ENCODE data around the gene KCNN1. TPM values are rescaled to one million over a fixed set of nuclear protein-coding genes. Genes with fewer than 3 reads are reported as not detected.

KCNN1 gene
- total and polyA plus RNA-seq, 2 donors (not counting 1 experiment from before 2014, with no cell fraction given), result under 0.01 TPM; not detected in 1

DNA sequence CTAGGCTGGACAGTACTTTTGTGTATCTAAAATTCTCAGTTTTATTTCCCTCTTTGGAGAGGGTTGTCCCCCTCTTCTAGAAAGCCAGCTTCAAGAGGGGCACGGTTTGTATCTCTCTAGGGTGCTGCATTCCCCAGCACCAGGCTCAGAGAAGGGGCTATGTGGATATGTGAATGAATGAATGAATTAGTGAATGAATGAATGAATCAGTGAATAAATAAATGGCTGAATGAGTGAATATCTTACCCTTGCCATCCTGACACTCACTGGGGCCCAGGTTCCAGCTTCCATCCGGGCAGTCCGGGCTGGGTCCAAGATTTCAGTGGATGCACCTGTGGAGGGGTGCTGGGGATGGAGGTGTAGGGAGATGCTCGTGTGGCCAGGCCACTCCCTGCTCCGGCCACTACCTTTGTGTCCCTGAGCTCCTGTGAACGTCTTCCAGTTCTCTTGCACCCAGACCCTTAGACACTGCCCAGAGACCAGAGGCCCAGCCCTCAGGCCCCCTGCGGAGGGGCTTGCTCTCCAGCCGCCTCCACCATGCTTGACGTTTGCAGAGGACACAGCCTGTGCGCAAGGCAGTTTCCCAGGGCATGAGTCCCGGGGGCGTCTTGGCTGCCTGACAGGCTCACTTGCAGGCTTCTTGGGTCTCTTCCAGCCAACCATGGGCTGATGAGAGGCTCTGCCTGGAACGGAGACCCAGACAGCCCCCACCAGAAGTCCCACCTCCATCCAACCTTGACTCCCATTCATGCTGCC is 2.8 kb upstream of the KCNN1 start:
- H4K20me1 ChIP-seq (ENCODE audit: control insufficient read depth, extremely low read depth, insufficient read depth, low read length), result no peaks in the 10 kb centered on the region
- H3K9me3 ChIP-seq (ENCODE audit: control insufficient read depth, insufficient read depth, low read depth, low read length), result no peaks in the 10 kb centered on the region
- no peaks in the 10 kb centered on the region for H3K36me3 ChIP-seq (ENCODE audit: control insufficient read depth, insufficient read depth, low read length)
- TF ChIP-seq, protein P1, sequence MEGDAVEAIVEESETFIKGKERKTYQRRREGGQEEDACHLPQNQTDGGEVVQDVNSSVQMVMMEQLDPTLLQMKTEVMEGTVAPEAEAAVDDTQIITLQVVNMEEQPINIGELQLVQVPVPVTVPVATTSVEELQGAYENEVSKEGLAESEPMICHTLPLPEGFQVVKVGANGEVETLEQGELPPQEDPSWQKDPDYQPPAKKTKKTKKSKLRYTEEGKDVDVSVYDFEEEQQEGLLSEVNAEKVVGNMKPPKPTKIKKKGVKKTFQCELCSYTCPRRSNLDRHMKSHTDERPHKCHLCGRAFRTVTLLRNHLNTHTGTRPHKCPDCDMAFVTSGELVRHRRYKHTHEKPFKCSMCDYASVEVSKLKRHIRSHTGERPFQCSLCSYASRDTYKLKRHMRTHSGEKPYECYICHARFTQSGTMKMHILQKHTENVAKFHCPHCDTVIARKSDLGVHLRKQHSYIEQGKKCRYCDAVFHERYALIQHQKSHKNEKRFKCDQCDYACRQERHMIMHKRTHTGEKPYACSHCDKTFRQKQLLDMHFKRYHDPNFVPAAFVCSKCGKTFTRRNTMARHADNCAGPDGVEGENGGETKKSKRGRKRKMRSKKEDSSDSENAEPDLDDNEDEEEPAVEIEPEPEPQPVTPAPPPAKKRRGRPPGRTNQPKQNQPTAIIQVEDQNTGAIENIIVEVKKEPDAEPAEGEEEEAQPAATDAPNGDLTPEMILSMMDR (conservative IDR thresholded peaks at IDR 0.05 in 1 of 2, IDR thresholded peaks at IDR 0.05 in 1 of 2; ENCODE audit: low read depth in 1 of 2, low read length in 2 of 2), result no peak
- no peak for TF ChIP-seq EZH2 (IDR thresholded peaks at IDR 0.05; ENCODE audit: low read length, missing control alignments)
- no peak for DNase-seq (ENCODE audit: low read depth in 2 of 2)
- no peak overlapping the region for H3K9ac ChIP-seq (ENCODE audit: insufficient read depth, low read length)
- H3K4me1 ChIP-seq (ENCODE audit: control insufficient read depth, extremely low read depth, insufficient read depth, low read length), result no peaks in the 10 kb centered on the region
- peaks cover 29% of the 10 kb centered on the region for H3K27me3 ChIP-seq (ENCODE audit: control insufficient read depth, insufficient read depth, low read length)
- no peaks in the 10 kb centered on the region for H3K79me2 ChIP-seq (ENCODE audit: control insufficient read depth, insufficient read depth, low read length)
- H2AFZ ChIP-seq (ENCODE audit: low read length), result no peak overlapping the region
- no peak overlapping the region for H3K4me3 ChIP-seq (replicated peaks in 1 of 4; ENCODE audit: control extremely low read depth in 1 of 4, insufficient read depth in 1 of 4, low read depth in 3 of 4, low read length in 4 of 4)
- H3K27ac ChIP-seq (ENCODE audit: insufficient read depth, low read length), result no peak overlapping the region
- H3K4me2 ChIP-seq (ENCODE audit: extremely low read depth, insufficient read depth, low read length), result no peak overlapping the region

DNA sequence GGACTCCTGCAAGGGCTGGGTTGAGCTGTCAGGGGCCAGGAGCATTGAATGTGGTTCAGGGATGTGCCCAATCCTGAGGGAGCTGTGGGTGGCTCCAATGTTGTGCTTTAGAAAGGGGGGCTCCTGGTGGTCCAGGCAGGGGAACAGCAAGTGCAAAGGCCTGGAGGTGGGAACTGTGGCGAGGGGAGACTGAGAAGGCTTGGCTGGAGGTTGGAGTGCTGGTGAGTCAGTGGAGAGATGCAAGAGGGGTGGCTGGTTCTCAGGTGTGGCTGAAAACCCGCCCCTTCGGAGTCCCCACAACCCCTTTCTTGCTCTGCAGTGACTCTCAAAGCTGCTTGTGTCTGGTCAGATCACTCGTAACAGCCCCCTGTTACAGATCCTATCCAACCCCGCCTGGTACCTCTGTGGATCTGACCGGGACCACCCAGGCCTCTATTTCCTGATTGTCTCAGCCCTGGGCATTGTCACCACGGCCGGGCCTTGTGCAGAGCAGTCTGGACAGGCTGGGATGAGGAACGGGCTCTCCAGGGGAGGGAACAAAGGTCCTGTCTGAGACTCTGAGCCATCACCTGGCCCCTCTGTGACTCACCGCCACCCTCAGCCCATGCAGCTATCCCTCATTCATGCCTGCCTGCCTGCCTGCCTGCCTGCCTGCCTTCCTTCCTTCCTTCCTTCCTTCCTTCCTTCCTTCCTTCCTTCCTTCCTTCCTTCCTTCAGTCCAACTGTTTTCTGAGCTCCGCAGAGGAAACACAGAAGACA is 1.4 kb upstream of the KCNN1 start:
- H2AFZ ChIP-seq (ENCODE audit: low read length), result no peak overlapping the region
- no peak overlapping the region for H3K4me3 ChIP-seq (replicated peaks in 1 of 4; ENCODE audit: control extremely low read depth in 1 of 4, insufficient read depth in 1 of 4, low read depth in 3 of 4, low read length in 4 of 4)
- no peaks in the 10 kb centered on the region for H3K4me1 ChIP-seq (ENCODE audit: control insufficient read depth, extremely low read depth, insufficient read depth, low read length)
- H3K27me3 ChIP-seq (ENCODE audit: control insufficient read depth, insufficient read depth, low read length), result peaks cover 29% of the 10 kb centered on the region
- H3K4me2 ChIP-seq (ENCODE audit: extremely low read depth, insufficient read depth, low read length), result no peak overlapping the region
- DNase-seq (ENCODE audit: low read depth in 2 of 2), result no peak
- TF ChIP-seq, protein P1 (conservative IDR thresholded peaks at IDR 0.05 in 1 of 2, IDR thresholded peaks at IDR 0.05 in 1 of 2; ENCODE audit: low read depth in 1 of 2, low read length in 2 of 2), result no peak
- no peak for TF ChIP-seq EZH2 (IDR thresholded peaks at IDR 0.05; ENCODE audit: low read length, missing control alignments)
- no peaks in the 10 kb centered on the region for H3K36me3 ChIP-seq (ENCODE audit: control insufficient read depth, insufficient read depth, low read length)
- H3K9ac ChIP-seq (ENCODE audit: insufficient read depth, low read length), result no peak overlapping the region
- no peaks in the 10 kb centered on the region for H3K79me2 ChIP-seq (ENCODE audit: control insufficient read depth, insufficient read depth, low read length)
- no peaks in the 10 kb centered on the region for H3K9me3 ChIP-seq (ENCODE audit: control insufficient read depth, insufficient read depth, low read depth, low read length)
- H4K20me1 ChIP-seq (ENCODE audit: control insufficient read depth, extremely low read depth, insufficient read depth, low read length), result no peaks in the 10 kb centered on the region
- no peak overlapping the region for H3K27ac ChIP-seq (ENCODE audit: insufficient read depth, low read length)

DNA sequence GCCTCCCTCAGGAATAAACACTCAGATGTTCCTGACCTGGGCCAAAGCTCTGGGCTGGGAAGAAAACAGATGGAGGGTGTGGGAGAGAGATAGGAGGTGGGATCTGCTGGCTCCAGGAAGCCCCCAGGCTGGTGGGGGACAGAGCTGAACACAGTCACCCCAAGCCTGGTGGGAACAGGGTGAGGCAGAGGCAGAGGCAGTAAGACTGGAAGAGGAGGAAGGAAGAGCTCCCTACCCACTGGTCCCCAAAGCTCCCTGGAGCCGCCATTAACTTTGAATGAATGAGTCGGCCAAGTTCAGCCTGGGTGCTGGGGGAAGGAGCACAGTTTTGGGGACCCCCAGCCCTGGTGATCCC is 801 bp upstream of the KCNN1 start:
- Histone ChIP-seq H3K27me3 (ENCODE audit: control insufficient read depth, insufficient read depth, low read length) (peaks cover 29% of the 10 kb centered on the region), H3K36me3 (ENCODE audit: control insufficient read depth, insufficient read depth, low read length) (no peaks in the 10 kb centered on the region), H3K9me3 (ENCODE audit: control insufficient read depth, insufficient read depth, low read depth, low read length) (no peaks in the 10 kb centered on the region), H4K20me1 (ENCODE audit: control insufficient read depth, extremely low read depth, insufficient read depth, low read length) (no peaks in the 10 kb centered on the region), H3K79me2 (ENCODE audit: control insufficient read depth, insufficient read depth, low read length) (no peaks in the 10 kb centered on the region), H3K27ac (ENCODE audit: insufficient read depth, low read length) (no peak overlapping the region), H3K4me3 (replicated peaks in 1 of 4; ENCODE audit: control extremely low read depth in 1 of 4, insufficient read depth in 1 of 4, low read depth in 3 of 4, low read length in 4 of 4) (no peak overlapping the region), H3K9ac (ENCODE audit: insufficient read depth, low read length) (no peak overlapping the region), H3K4me1 (ENCODE audit: control insufficient read depth, extremely low read depth, insufficient read depth, low read length) (no peaks in the 10 kb centered on the region), H3K4me2 (ENCODE audit: extremely low read depth, insufficient read depth, low read length) (no peak overlapping the region), H2AFZ (ENCODE audit: low read length) (no peak overlapping the region)
- TF ChIP-seq, protein P1 (conservative IDR thresholded peaks at IDR 0.05 in 1 of 2, IDR thresholded peaks at IDR 0.05 in 1 of 2; ENCODE audit: low read depth in 1 of 2, low read length in 2 of 2), result no peak
- no peak for TF ChIP-seq EZH2 (IDR thresholded peaks at IDR 0.05; ENCODE audit: low read length, missing control alignments)
- DNase-seq (ENCODE audit: low read depth in 2 of 2), result no peak
